OCI-LY1 (cell line): Measurements from ENCODE around the gene FDX2.

Experiments
- CTCF ChIP-seq: fragments of 200-600 bp; sonication (generic), shearing (Covaris generic); IDR thresholded peaks from 2 replicates; pipeline ENCODE4 v1.5.1; 2017; ENCODE audit warnings: mild to moderate bottlenecking, antibody characterized with exemption, low read length, moderate library complexity, mixed read lengths
- EZH2 ChIP-seq: fragments of 200-600 bp; sonication (generic), shearing (Covaris generic); IDR thresholded peaks from 2 replicates; pipeline ENCODE4 v1.8.0; 2017; ENCODE audit warnings: borderline replicate concordance, mixed run types, mild to moderate bottlenecking, antibody characterized with exemption, low read length, moderate library complexity, mixed read lengths

- no peak for TF ChIP-seq CTCF
- no peak for TF ChIP-seq EZH2
These were observed 16.0 kb downstream of the FDX2 start for GRCh38 chr19:10299545-10300458.
